Ammon's horn (tissue), 1 donor: Measurements from ENCODE around the gene ZAP70.
A peak's percentile ranks its signal among the peaks of the same experiment; 100 is the strongest.

ENCODE experiments used
- DNase-seq: peaks from one replicate; pipeline ENCODE4 v3.0.0-alpha.2; 2016; ENCODE audit warnings: low spot score

Gene ZAP70

GRCh38 chr2:97752342-97753334, 39.3 kb downstream of the ZAP70 start:
- no peak for DNase-seq

GRCh38 chr2:97754690-97755346, 41.4 kb downstream of the ZAP70 start:
- no peak for DNase-seq

- no peak for DNase-seq
Observed at GRCh38 chr2:97755491-97755890, 42.1 kb downstream of the ZAP70 start.

- no peak for DNase-seq
Observed at GRCh38 chr2:97757062-97757461, 43.7 kb downstream of the ZAP70 start.

GRCh38 chr2:97758131-97758705, 44.8 kb downstream of the ZAP70 start:
- no peak for DNase-seq

- no peak for DNase-seq
Observed at GRCh38 chr2:97759727-97760407, 46.5 kb downstream of the ZAP70 start.

GRCh38 chr2:97760480-97761049, 47.2 kb downstream of the ZAP70 start:
- no peak for DNase-seq

- DNase-seq: no peak
Observed at GRCh38 chr2:97761192-97761591, 47.8 kb downstream of the ZAP70 start.

GRCh38 chr2:97763176-97763845, 49.9 kb downstream of the ZAP70 start:
- DNase-seq: no peak

GRCh38 chr2:97764559-97765263, 51.3 kb downstream of the ZAP70 start:
- DNase-seq: no peak

GRCh38 chr2:97765933-97766332, 52.6 kb downstream of the ZAP70 start:
- DNase-seq: no peak

GRCh38 chr2:97766567-97766966, 53.2 kb downstream of the ZAP70 start:
- DNase-seq: no peak

GRCh38 chr2:97769308-97769707, 55.9 kb downstream of the ZAP70 start:
- no peak for DNase-seq

GRCh38 chr2:97769711-97770110, 56.3 kb downstream of the ZAP70 start:
- DNase-seq: no peak

- no peak for DNase-seq
Observed at GRCh38 chr2:97770445-97770844, 57.1 kb downstream of the ZAP70 start.

GRCh38 chr2:97774425-97774824, 61.0 kb downstream of the ZAP70 start:
- peak; percentile 16 for DNase-seq

GRCh38 chr2:97775074-97775473, 61.7 kb downstream of the ZAP70 start:
- DNase-seq: no peak

GRCh38 chr2:97779141-97779540, 65.8 kb downstream of the ZAP70 start:
- no peak for DNase-seq

- DNase-seq: no peak
Observed at GRCh38 chr2:97781981-97782380, 68.6 kb downstream of the ZAP70 start.

- no peak for DNase-seq
Observed at GRCh38 chr2:97784953-97785352, 71.6 kb downstream of the ZAP70 start.

GRCh38 chr2:97785818-97786217, 72.4 kb downstream of the ZAP70 start:
- DNase-seq: no peak
